ENCODE data around the gene PPP1R12C.

PPP1R12C gene

DNA sequence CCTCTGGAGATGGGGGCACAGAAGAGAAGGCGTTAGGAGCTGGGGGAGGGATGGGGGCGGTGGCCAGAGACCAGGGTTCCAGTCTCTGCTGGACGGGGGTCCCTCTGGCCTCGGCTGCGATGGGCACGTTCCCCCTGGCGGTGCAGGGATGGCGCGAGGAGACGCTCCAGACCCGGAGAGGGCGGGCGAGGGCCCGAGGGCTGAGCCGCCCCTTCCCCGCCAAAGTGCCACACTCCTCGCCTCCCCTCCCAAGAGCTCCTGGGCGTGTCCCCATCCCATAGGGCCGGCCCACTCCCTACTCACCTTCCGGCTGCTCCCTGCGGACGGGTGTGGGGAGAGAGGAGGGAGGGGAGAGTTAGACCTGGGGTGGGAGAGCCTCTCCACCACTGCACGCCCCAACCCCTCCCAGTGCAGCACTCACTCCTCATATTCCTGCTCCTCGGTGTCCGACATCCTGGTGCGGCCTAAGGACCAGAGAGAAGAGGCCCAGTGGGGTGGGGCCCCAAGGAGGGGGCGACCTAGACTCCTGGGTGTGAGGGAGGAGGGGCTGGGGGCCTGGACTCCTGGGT, 29.4 kb upstream of the PPP1R12C start:
- in situ Hi-C loops (cut with HindIII; ENCODE audit: low sequenced_read_pairs): no loop called here

GRCh38 chr19:55146078-55146704, 28.8 kb upstream of the PPP1R12C start:
- in situ Hi-C loops (cut with HindIII; ENCODE audit: low sequenced_read_pairs): no loop called here

- in situ Hi-C loops (cut with HindIII; ENCODE audit: low sequenced_read_pairs): no loop called here
These were observed 27.8 kb upstream of the PPP1R12C start for GRCh38 chr19:55145232-55145631.

DNA sequence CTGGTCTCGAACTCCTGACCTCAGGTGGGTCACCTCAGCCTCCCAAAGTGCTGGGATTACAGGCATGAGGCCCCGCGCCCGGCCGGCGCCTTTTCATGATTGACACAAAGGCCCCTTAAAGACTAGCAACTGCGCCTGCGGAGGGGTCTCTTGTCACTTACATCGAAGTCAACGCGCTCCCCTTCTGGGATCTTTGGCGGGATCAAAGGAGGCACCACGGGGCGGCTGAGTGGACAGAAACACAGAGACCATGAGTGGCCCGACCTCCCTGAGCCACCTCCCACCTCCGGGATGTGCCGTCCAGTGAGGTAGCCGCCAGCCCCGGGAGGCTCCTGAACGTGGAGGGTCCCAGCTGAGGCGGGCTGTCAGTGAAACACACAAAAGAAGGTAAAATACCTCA, 24.3 kb upstream of the PPP1R12C start:
- in situ Hi-C loops (cut with HindIII; ENCODE audit: low sequenced_read_pairs): no loop called here

- in situ Hi-C loops (cut with HindIII; ENCODE audit: low sequenced_read_pairs): no loop called here
These were observed 20.5 kb upstream of the PPP1R12C start for GRCh38 chr19:55137915-55138314.

DNA sequence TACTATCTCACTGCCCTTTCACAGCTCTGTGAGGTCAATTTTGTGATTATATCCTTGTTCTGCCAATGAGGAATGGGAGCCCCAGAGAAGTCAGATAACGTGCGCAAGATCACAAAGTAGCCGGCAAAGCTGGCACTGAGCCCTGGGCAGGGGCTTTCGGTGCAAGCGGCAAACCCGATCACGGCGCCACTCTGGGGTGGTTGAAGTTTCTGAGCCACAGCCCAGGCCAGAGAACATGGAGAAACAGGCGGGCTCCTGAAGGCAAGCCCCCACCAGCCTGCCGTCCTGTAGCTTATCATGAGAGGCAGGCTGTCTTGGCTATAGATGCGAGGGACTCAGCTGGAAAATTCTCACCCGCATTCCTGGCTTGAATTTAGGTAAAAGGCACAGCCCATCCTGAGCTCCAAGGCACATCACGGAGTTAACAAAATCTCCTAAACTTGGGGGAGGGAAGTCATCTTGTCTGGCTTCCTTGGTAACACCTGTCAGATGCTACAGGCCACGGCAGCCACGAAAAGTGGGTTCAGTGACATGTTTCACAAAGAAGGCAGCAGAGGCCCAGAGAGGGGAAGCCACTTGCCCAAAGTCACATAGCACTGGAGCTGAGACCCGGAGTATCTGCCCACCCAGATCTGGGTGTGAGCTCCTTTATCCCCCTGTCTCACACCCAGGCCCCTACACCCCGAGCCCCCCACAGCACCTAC, 19.1 kb upstream of the PPP1R12C start:
- in situ Hi-C loops (cut with HindIII; ENCODE audit: low sequenced_read_pairs): no loop called here

DNA sequence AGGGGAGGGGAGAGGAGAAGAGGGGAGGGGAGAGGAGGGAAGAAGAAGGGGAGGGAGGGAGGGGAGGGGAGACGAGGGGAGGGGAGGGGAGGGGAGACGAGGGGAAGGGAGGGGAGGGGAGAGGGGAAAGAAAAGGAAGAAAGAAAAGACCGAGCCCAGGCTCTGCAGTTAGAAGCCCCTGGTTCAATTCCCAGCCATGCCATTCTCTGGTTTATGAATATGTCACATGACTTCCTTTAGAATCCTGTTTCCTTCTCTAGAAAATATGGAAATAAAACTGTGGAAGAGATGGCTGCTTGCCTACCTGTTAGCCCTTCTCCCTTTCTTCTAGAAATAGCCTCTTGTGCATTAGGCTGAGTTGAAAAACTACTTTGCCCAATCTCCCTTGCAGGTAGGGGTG, 17.3 kb upstream of the PPP1R12C start:
- in situ Hi-C loops (cut with HindIII; ENCODE audit: low sequenced_read_pairs): no loop called here

DNA sequence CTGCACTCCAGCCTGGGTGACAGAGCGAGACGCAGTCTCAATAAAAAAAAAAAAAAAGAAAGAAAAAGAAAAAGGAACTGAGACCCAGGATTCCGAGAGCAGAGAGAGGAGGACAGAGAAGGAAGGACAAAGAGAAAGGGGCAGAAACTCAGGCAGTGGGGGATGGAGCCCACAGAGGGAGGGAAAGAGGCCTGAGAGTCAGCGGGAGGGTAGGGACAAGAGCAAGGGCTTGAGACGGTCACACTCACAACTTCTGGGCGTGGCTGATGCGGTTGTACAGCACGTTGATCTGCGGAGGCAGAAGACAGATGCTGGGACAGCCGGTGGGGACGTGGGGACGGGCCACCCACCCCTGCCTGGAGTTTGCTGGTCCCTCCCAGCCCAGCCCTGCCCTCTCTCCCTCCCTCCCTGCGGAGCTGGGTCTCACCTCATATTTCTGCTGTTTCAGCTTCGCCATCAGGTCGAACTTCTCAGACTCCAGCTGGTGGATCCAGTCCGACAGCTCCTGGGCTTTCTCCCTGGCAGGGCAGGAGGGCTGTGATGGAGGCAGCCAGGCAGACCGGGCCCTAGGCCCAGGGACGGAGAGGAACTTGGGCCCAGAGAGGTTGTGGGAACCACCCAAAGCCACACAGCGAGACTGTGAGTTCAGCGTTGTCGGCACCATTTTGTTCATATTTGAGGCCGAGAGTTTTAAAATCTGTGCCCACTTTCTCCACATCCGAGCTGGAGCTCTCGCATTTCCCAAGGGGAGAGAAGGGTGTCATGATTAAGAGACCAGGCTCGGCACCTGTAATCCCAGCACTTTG, 16.4 kb upstream of the PPP1R12C start:
- in situ Hi-C loops (cut with HindIII; ENCODE audit: low sequenced_read_pairs): no loop called here

- in situ Hi-C loops (cut with HindIII; ENCODE audit: low sequenced_read_pairs): no loop called here
These were observed 15.2 kb upstream of the PPP1R12C start for GRCh38 chr19:55132453-55133129.

DNA sequence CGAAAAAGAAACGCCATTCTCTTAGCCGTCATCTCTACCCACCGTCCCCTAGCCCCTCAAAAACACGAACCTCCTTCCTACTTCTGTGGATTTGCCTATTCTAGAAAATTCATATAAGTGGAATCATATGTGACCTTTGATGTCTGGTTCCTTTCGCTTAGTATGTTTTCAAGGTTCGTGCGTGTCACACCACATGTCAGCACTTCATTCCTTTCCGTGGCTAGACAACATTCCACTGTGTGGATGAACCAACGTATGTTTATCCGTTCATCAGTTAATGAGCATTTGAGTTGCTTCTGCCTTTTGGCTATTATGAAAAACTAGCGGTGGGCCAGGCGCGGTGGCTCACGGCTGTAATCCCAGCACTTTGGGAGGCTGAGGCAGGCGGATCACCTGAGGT, 14.0 kb upstream of the PPP1R12C start:
- in situ Hi-C loops (cut with HindIII; ENCODE audit: low sequenced_read_pairs): no loop called here

DNA sequence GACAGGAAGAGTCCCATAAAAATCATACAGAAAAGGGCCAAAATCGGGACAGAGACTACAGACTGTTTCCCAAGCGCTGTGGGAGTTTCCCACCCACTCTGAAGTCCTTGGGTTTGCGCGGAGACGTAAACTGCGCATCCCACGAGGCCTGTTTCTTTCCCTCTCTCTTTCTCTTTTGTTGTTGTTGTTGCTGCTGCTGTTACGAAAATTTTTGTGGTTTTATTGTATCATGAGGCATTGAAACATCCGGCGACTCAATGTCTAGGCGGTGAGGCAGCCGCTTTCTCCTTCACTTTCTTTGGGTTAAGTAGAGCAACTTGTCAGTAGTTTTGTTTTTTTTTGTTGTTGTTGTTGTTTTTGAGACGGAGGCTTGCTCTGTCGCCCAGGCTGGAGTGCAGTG, 1.6 kb upstream of the PPP1R12C start:
- in situ Hi-C loops (cut with HindIII; ENCODE audit: low sequenced_read_pairs): no loop called here

- in situ Hi-C loops (cut with HindIII; ENCODE audit: low sequenced_read_pairs): no loop called here
These were observed 1.1 kb upstream of the PPP1R12C start for GRCh38 chr19:55118401-55118991.

DNA sequence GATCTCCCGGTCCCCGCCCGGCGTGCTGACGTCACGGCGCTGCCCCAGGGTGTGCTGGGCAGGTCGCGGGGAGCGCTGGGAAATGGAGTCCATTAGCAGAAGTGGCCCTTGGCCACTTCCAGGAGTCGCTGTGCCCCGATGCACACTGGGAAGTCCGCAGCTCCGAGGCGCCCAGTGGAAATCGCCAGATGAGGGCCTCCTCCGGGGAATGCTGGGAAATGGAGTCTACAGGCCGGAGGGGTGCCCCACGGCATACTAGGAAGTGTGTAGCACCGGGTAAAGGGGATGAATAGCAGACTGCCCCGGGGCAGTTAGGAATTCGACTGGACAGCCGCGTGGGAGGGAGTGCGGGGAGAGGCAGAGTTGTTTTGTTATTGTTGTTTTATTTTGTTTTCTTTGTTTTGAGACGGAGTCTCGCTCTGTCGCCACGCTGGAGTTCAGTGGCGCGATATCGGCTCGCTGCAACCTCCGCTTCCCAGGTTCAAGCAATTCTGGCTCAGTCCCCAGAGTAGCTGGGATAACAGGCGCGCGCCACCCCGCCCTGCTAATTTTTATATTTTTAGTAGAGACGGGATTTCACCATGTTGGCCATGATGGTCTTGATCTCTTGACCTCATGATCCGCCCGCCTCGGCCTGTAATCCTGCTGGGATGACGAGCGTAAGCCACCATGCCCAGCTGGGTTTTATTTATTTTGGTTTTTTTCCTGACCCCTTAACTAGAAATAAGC, 390 bp upstream of the PPP1R12C start:
- in situ Hi-C loops (cut with HindIII; ENCODE audit: low sequenced_read_pairs): no loop called here

DNA sequence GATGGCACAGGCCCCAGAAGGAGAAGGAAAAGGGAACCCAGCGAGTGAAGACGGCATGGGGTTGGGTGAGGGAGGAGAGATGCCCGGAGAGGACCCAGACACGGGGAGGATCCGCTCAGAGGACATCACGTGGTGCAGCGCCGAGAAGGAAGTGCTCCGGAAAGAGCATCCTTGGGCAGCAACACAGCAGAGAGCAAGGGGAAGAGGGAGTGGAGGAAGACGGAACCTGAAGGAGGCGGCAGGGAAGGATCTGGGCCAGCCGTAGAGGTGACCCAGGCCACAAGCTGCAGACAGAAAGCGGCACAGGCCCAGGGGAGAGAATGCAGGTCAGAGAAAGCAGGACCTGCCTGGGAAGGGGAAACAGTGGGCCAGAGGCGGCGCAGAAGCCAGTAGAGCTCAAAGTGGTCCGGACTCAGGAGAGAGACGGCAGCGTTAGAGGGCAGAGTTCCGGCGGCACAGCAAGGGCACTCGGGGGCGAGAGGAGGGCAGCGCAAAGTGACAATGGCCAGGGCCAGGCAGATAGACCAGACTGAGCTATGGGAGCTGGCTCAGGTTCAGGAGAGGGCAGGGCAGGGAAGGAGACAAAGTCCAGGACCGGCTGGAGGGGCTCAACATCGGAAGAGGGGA, 1.1 kb downstream of the PPP1R12C start:
- in situ Hi-C loops (cut with HindIII; ENCODE audit: low sequenced_read_pairs): no loop called here

DNA sequence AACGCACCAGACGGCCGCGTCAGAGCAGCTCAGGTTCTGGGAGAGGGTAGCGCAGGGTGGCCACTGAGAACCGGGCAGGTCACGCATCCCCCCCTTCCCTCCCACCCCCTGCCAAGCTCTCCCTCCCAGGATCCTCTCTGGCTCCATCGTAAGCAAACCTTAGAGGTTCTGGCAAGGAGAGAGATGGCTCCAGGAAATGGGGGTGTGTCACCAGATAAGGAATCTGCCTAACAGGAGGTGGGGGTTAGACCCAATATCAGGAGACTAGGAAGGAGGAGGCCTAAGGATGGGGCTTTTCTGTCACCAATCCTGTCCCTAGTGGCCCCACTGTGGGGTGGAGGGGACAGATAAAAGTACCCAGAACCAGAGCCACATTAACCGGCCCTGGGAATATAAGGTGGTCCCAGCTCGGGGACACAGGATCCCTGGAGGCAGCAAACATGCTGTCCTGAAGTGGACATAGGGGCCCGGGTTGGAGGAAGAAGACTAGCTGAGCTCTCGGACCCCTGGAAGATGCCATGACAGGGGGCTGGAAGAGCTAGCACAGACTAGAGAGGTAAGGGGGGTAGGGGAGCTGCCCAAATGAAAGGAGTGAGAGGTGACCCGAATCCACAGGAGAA, 1.9 kb downstream of the PPP1R12C start:
- in situ Hi-C loops (cut with HindIII; ENCODE audit: low sequenced_read_pairs): no loop called here

DNA sequence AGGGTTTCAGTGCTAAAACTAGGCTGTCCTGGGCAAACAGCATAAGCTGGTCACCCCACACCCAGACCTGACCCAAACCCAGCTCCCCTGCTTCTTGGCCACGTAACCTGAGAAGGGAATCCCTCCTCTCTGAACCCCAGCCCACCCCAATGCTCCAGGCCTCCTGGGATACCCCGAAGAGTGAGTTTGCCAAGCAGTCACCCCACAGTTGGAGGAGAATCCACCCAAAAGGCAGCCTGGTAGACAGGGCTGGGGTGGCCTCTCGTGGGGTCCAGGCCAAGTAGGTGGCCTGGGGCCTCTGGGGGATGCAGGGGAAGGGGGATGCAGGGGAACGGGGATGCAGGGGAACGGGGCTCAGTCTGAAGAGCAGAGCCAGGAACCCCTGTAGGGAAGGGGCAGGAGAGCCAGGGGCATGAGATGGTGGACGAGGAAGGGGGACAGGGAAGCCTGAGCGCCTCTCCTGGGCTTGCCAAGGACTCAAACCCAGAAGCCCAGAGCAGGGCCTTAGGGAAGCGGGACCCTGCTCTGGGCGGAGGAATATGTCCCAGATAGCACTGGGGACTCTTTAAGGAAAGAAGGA, 2.8 kb downstream of the PPP1R12C start:
- in situ Hi-C loops (cut with HindIII; ENCODE audit: low sequenced_read_pairs): loop anchor here (5.0 kb wide), 1 partner anchor 58 kb away; no protein-coding TSS in a partner anchor

DNA sequence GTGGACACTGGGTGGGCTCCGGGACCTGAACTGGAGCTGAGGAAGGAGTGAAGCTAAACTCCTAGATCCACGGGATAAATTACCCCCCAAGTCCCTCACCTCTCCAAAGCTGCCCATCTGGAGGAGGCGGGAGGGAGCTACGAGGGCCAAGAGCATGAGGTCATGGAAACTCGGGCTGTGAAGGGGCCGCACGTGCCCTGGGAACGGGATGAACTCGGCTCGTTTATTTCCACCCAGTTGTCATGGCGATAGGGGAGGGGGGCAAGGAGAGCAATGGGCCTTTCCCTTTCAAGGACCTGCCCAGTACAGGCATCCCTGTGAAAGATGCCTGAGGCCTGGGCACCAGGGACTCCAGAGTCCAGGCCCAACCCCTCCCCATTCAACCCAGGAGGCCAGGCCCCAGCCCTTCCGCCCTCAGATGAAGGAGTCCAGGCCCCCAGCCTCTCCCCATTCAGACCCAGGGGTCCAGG, 3.8 kb downstream of the PPP1R12C start:
- in situ Hi-C loops (cut with HindIII; ENCODE audit: low sequenced_read_pairs): loop anchor here (5.0 kb wide), 1 partner anchor 59 kb away; no protein-coding TSS in a partner anchor

GRCh38 chr19:55112777-55113569, 4.5 kb downstream of the PPP1R12C start:
- in situ Hi-C loops (cut with HindIII; ENCODE audit: low sequenced_read_pairs): loop anchor here (5.0 kb wide), 1 partner anchor 59 kb away; no protein-coding TSS in a partner anchor
